Measurements from ENCODE around the gene PTF1A.

PTF1A gene

GRCh38 chr10:23192712-23193434 lies 761 bp downstream of the PTF1A start:
- no peak for DNase-seq (ENCODE audit: low spot score in 2 of 2)
- Mint-ChIP-seq H3K4me1 (no peaks in the 10 kb centered on the region), H3K4me3 (no peak overlapping the region), H3K27me3 (peaks cover 80% of the 10 kb centered on the region), H3K9me3 (no peaks in the 10 kb centered on the region), H3K36me3 (ENCODE audit: insufficient read depth) (peaks cover 5% of the 10 kb centered on the region), H3K27ac (ENCODE audit: low read depth) (no peak overlapping the region)
- ATAC-seq (replicated peaks; ENCODE audit: extremely low read depth, poor library complexity, severe bottlenecking), result no peak

GRCh38 chr10:23193435-23194074 lies 1.4 kb downstream of the PTF1A start:
- ATAC-seq (replicated peaks; ENCODE audit: extremely low read depth, poor library complexity, severe bottlenecking) (no peak), DNase-seq (ENCODE audit: low spot score in 2 of 2) (no peak)
- Mint-ChIP-seq H3K9me3 (no peaks in the 10 kb centered on the region), H3K27me3 (peaks cover 80% of the 10 kb centered on the region), H3K4me1 (no peaks in the 10 kb centered on the region), H3K27ac (ENCODE audit: low read depth) (no peak overlapping the region), H3K36me3 (ENCODE audit: insufficient read depth) (peaks cover 5% of the 10 kb centered on the region), H3K4me3 (no peak overlapping the region)

- H3K36me3 Mint-ChIP-seq (ENCODE audit: insufficient read depth), result peaks cover 3% of the 10 kb centered on the region
- H3K27me3 Mint-ChIP-seq, result peaks cover 73% of the 10 kb centered on the region
- H3K4me1 Mint-ChIP-seq, result no peaks in the 10 kb centered on the region
- H3K9me3 Mint-ChIP-seq, result no peaks in the 10 kb centered on the region
- ATAC-seq (replicated peaks; ENCODE audit: extremely low read depth, poor library complexity, severe bottlenecking) (no peak), DNase-seq (ENCODE audit: low spot score in 2 of 2) (no peak)
- no peak overlapping the region for H3K4me3 Mint-ChIP-seq
- no peak overlapping the region for H3K27ac Mint-ChIP-seq (ENCODE audit: low read depth)
These were observed 2.4 kb downstream of the PTF1A start for GRCh38 chr10:23194471-23194965.

GRCh38 chr10:23194966-23195845 lies 3.1 kb downstream of the PTF1A start:
- Mint-ChIP-seq H3K9me3 (no peaks in the 10 kb centered on the region), H3K36me3 (ENCODE audit: insufficient read depth) (peaks cover 3% of the 10 kb centered on the region), H3K4me1 (no peaks in the 10 kb centered on the region), H3K27me3 (peaks cover 73% of the 10 kb centered on the region), H3K27ac (ENCODE audit: low read depth) (no peak overlapping the region), H3K4me3 (no peak overlapping the region)
- DNase-seq (ENCODE audit: low spot score in 2 of 2) (no peak), ATAC-seq (replicated peaks; ENCODE audit: extremely low read depth, poor library complexity, severe bottlenecking) (no peak)

GRCh38 chr10:23195846-23196600 lies 3.9 kb downstream of the PTF1A start:
- H3K4me1 Mint-ChIP-seq, result no peaks in the 10 kb centered on the region
- DNase-seq (ENCODE audit: low spot score in 2 of 2), result no peak
- H3K27ac Mint-ChIP-seq (ENCODE audit: low read depth), result no peak overlapping the region
- H3K36me3 Mint-ChIP-seq (ENCODE audit: insufficient read depth), result peaks cover 3% of the 10 kb centered on the region
- ATAC-seq (replicated peaks; ENCODE audit: extremely low read depth, poor library complexity, severe bottlenecking), result no peak
- H3K9me3 Mint-ChIP-seq, result no peaks in the 10 kb centered on the region
- H3K27me3 Mint-ChIP-seq, result peaks cover 73% of the 10 kb centered on the region
- no peak overlapping the region for H3K4me3 Mint-ChIP-seq

- no peak for ATAC-seq (replicated peaks; ENCODE audit: extremely low read depth, poor library complexity, severe bottlenecking)
- no peak for DNase-seq (ENCODE audit: low spot score in 2 of 2)
- Mint-ChIP-seq H3K27ac (ENCODE audit: low read depth) (no peak overlapping the region), H3K9me3 (no peaks in the 10 kb centered on the region), H3K4me3 (no peak overlapping the region), H3K27me3 (peaks cover 79% of the 10 kb centered on the region), H3K36me3 (ENCODE audit: insufficient read depth) (peaks cover 2% of the 10 kb centered on the region), H3K4me1 (no peaks in the 10 kb centered on the region)
These were observed 4.8 kb downstream of the PTF1A start for GRCh38 chr10:23196915-23197314.

GRCh38 chr10:23197416-23197861 lies 5.3 kb downstream of the PTF1A start:
- Mint-ChIP-seq H3K9me3 (no peaks in the 10 kb centered on the region), H3K4me3 (no peak overlapping the region), H3K27ac (ENCODE audit: low read depth) (no peak overlapping the region), H3K27me3 (peaks cover 84% of the 10 kb centered on the region), H3K36me3 (ENCODE audit: insufficient read depth) (peaks cover 2% of the 10 kb centered on the region), H3K4me1 (no peaks in the 10 kb centered on the region)
- no peak for DNase-seq (ENCODE audit: low spot score in 2 of 2)
- ATAC-seq (replicated peaks; ENCODE audit: extremely low read depth, poor library complexity, severe bottlenecking), result no peak

GRCh38 chr10:23198610-23198939 lies 6.5 kb downstream of the PTF1A start:
- DNase-seq (ENCODE audit: low spot score in 2 of 2) (no peak), ATAC-seq (replicated peaks; ENCODE audit: extremely low read depth, poor library complexity, severe bottlenecking) (no peak)
- no peaks in the 10 kb centered on the region for H3K9me3 Mint-ChIP-seq
- H3K4me1 Mint-ChIP-seq, result no peaks in the 10 kb centered on the region
- no peak overlapping the region for H3K27ac Mint-ChIP-seq (ENCODE audit: low read depth)
- no peak overlapping the region for H3K4me3 Mint-ChIP-seq
- H3K27me3 Mint-ChIP-seq, result peaks cover 91% of the 10 kb centered on the region
- H3K36me3 Mint-ChIP-seq (ENCODE audit: insufficient read depth), result peaks cover 2% of the 10 kb centered on the region

GRCh38 chr10:23198940-23199767 lies 7.0 kb downstream of the PTF1A start:
- no peak overlapping the region for H3K4me3 Mint-ChIP-seq
- no peak overlapping the region for H3K27ac Mint-ChIP-seq (ENCODE audit: low read depth)
- H3K27me3 Mint-ChIP-seq, result peaks cover 91% of the 10 kb centered on the region
- no peak for DNase-seq (ENCODE audit: low spot score in 2 of 2)
- no peak for ATAC-seq (replicated peaks; ENCODE audit: extremely low read depth, poor library complexity, severe bottlenecking)
- peaks cover 2% of the 10 kb centered on the region for H3K36me3 Mint-ChIP-seq (ENCODE audit: insufficient read depth)
- H3K9me3 Mint-ChIP-seq, result no peaks in the 10 kb centered on the region
- no peaks in the 10 kb centered on the region for H3K4me1 Mint-ChIP-seq

GRCh38 chr10:23199768-23200511 lies 7.8 kb downstream of the PTF1A start:
- Mint-ChIP-seq H3K4me3 (no peak overlapping the region), H3K27me3 (peaks cover 92% of the 10 kb centered on the region), H3K27ac (ENCODE audit: low read depth) (no peak overlapping the region), H3K4me1 (no peaks in the 10 kb centered on the region), H3K9me3 (no peaks in the 10 kb centered on the region), H3K36me3 (ENCODE audit: insufficient read depth) (peaks cover 2% of the 10 kb centered on the region)
- DNase-seq (ENCODE audit: low spot score in 2 of 2), result no peak
- no peak for ATAC-seq (replicated peaks; ENCODE audit: extremely low read depth, poor library complexity, severe bottlenecking)

- no peak for DNase-seq (ENCODE audit: low spot score in 2 of 2)
- H3K9me3 Mint-ChIP-seq, result no peaks in the 10 kb centered on the region
- no peak overlapping the region for H3K4me3 Mint-ChIP-seq
- H3K27me3 Mint-ChIP-seq, result peaks cover 89% of the 10 kb centered on the region
- no peaks in the 10 kb centered on the region for H3K4me1 Mint-ChIP-seq
- H3K27ac Mint-ChIP-seq (ENCODE audit: low read depth), result no peak overlapping the region
- peaks cover 2% of the 10 kb centered on the region for H3K36me3 Mint-ChIP-seq (ENCODE audit: insufficient read depth)
- ATAC-seq (replicated peaks; ENCODE audit: extremely low read depth, poor library complexity, severe bottlenecking), result no peak
These were observed 8.5 kb downstream of the PTF1A start for GRCh38 chr10:23200586-23200985.

Measured in central memory CD8-positive, alpha-beta T cell (primary cell).